ENCODE data around the gene FLT3LG.
"Not testable (repeated sequence)": the region's sequence is repeated elsewhere in the genome, so short reads cannot be mapped to it uniquely, and the experiment has no call there.

The FLT3LG gene

DNA sequence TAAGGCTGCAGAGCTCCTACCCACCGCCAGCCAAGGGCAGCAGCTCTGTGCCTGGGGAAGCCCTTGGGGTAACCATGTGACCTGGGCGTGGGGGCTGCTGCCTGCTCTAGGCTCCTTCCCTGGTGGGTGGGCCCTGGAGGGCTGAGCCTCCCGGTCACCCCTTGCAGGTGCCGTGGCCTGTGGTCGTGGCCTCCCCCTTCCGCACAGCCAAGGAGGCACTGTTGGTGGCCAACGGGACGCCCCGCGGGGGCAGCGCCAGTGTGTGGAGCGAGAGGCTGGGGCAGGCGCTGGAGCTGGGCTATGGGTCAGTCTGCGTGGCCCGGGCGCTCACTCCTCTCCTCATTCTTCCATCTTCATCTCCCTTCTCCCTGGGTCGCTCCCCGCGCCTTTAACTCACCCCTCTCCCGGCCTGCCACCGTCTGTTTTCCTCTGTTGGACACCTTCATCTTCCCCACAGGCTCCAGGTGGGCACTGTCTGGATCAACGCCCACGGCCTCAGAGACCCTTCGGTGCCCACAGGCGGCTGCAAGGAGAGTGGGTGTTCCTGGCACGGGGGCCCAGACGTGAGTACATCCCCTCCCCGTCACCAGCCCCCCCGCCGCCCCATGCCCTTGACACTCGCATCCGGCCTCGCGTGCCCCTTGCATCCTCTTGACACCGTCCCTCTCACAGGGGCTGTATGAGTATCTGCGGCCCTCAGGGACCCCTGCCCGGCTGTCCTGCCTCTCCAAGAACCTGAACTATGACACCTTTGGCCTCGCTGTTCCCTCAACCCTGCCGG lies 9.9 kb upstream of the FLT3LG start:
- no peak for DNase-seq

DNA sequence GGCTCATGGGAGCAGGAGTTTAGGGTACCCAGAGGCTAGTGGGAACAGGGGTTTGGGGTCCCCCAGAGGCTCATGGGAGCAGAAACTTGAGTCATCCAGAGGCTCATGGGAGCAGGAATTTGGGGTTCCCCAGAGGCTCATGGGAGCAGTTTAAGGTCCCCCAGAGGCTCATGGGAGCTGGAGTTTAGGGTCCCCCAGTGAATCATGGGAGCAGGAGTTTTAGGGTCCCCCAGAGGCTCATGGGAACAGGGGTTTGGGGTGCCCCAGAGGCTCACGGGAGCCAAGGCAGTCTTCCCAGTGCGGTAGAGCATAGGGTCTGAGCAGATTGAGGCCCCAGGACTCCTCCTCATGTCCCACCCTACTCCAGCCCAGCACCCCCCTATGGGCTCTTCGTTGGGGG lies 8.6 kb upstream of the FLT3LG start:
- DNase-seq: no peak

DNA sequence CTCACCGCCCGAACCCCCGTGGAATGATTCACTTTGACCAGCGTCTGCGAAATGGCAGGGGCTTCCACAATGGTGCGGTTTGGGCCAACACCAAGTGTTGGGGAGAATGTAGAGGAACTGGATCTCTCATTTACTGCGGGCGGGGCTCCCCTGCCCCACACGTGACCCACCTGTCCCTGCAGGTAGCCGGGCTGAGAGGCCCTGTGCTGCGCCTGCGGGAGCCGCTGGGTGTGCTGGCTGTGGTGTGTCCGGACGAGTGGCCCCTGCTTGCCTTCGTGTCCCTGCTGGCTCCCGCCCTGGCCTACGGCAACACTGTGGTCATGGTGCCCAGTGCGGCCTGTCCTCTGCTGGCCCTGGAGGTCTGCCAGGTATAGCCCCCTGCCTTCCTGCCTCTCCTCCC lies 5.8 kb upstream of the FLT3LG start:
- no peak for DNase-seq

DNA sequence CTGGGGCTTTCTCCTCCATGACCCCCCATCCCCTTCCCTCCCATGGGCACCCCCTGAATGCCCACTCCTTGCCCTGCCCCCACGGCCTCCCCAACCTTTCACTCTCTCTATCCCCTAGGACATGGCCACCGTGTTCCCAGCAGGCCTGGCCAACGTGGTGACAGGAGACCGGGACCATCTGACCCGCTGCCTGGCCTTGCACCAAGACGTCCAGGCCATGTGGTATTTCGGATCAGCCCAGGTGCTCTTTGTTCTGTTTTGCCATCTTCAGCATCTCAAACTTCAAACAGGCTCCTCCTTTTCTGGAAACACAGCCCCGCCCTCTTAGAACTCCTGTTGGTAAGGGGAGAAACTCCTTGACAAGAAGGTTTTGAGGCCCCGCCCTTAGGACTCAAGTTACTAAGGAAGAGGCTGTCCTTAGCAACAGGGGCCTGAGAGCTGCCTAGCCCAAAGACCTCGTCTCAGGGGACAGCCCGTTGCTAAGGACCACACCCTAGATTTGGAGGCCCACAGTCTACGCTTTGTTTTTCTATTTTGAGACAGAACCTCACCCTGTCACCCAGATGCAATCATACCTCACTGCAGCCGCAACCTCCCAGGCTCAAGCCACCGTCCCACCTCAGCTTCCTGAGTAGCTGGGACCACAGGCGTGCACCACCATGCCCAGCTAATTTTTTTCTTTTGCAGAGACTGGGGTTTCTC lies 5.1 kb upstream of the FLT3LG start:
- DNase-seq: peak; percentile 84

DNA sequence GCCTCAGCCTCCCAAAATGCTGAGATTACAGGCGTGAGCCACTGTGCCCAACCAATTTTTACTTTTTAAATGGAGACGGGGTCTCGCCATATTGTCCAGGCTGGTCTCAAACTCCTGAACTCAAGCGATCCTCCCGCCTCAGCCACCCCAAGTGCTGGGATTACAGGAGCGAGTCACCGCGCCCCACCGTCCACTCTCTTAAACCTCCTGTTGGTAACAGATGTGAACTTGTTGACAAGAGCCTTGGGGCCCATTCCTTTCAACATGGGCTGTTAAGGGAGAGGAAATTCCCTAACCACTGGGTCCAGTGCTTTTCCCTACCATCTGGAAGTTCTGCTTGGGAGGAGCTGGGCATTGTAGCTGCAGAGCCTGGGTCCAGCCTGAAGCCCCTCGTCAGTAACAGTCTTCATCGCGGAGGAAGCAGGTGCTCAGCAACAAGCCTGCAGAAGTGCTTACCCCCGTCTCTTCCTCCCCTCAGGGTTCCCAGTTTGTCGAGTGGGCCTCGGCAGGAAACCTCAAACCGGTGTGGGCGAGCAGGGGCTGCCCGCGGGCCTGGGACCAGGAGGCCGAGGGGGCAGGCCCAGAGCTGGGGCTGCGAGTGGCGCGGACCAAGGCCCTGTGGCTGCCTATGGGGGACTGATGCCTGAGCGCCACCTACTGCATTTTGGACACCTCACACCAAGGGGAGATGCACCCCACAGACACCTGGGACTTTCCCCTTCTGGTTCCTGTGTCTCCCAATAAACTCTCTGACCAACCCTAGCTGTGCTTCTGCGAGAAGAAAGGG lies 4.0 kb upstream of the FLT3LG start:
- DNase-seq: no peak

DNA sequence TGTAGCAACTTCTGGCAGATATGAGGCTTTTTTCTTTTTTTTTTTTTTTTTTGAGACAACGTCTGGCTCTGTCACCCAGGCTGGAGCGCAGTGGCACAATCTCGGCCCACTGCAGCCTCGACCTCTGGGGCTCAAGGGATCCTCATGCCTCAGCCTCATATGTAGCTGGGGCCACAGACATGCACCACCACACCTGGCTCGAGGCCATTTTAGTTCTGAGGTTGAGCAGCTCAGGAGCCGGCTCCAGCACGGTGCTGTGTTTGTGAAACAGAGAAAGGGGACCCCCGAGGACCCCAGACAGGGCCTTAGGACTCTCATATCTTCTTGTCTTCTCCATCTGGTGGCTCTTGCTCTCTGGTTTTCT lies 3.4 kb upstream of the FLT3LG start:
- no peak for DNase-seq

DNA sequence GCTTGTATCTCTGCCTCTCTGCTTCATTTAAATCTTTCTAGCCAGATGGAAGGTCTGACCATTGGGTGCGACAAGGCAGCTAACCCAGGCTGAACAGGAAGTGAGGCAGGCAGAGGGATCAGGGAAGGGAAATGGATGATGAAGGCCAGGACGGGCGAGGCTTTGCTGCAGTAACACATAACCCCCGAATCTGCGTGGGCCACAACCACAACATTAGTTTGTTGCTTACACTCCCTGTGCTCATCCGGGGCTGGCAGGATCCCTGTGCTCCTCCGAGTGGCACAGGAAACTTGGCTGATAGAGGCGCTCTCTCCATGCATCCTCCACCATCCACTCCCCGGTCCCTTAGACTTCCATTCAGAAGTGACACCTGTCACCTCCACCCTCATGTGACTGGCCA lies 1.1 kb upstream of the FLT3LG start:
- DNase-seq: no peak

DNA sequence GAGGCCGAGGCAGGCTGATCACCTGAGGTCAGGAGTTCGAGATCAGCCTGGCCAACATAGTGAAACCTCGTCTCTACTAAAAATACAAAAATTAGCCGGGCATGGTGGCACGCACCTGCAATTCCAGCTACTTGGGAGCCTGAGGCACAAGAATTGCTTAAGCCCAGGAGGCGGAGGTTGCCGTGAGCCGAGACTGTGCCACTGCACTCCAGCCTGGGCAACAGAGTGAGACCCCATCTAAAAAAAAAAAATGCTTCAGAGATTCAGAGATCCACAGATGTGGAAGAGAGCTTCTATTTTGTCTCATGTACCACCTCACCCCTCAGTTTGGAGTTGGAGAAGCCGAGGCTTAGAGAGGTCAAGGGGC lies 531 bp upstream of the FLT3LG start:
- DNase-seq: not testable (repeated sequence)

DNA sequence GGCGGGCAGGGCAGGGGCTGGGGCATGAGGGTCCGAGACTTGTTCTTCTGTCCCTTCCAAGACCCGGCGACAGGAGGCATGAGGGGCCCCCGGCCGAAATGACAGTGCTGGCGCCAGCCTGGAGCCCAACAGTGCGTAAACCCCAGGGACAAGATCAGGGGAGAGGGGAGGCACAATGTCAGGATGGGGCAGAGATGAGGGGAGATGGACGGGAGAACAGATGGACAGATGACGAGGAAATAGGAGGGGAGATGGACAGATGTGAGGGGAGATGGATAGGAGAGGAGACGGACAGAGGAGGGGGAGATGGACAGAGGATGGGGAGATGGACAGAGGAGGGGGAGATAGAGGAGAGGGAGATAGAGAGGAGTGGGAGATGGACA lies 518 bp downstream of the FLT3LG start:
- no peak for DNase-seq

DNA sequence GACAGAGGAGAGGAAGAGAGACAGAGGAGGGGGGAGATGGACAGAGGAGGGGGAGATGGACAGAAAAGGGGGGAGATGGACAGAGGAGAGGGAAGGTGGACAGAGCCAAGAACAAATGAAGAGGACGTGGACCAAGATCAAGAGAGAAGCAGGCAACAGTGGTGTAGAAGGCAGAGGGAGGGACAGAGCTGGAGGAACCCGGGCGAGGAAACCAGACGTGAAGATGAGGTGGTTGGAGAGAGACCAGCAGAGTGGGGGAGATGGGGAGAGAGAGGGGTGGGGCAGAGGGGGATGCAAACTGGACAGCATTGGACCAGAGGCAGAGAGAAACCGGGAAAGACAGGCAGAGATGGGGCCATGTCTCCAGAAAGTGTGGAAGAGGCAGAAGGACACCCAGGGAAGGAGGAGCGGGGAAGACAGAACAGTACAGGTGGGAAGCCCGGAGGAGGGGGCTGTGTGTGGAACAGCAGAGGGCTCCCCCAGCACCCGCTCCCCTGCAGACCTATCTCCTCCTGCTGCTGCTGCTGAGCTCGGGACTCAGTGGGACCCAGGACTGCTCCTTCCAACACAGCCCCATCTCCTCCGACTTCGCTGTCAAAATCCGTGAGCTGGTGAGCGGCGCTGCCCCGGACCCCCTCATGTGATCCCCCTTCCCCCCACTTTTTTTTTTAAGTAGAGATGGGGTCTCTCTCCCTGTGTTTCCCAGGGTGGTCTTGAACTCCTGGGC lies 1.3 kb downstream of the FLT3LG start:
- no peak for DNase-seq

DNA sequence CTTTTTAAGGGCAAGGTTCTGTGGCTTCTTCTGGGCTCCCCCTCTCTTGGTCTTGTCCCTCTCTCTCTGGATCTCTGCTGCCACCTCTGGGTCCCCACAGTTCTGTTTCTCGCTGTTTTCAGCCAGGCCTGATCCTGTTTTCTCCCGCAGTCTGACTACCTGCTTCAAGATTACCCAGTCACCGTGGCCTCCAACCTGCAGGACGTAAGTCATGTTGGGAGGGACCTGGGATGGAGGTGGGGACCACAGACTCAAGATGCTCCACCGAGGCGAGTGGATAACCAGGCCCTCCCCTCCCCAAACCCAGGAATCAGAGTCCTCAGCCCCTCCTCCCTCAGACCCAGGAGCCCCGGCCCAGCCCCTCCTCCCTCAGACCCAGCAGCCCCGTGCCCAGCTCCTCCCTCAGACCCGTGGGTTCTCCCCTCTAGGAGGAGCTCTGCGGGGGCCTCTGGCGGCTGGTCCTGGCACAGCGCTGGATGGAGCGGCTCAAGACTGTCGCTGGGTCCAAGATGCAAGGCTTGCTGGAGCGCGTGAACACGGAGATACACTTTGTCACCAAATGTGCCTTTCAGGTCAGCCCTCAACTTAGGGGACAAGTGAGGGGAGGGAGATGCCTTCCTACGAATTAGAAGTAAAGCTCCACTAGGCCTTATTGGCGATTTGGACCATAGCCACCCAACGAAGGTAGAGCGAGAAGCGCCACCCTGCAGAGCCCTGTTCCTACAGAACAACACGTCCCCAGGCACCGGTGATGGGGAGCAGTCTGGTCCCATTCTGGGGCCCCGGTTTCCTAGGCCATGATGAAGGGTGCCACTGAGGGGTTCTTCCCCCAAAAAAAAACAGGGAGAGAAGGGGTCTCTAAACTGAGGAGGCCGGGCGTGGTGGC lies 2.2 kb downstream of the FLT3LG start:
- DNase-seq: peak; percentile 94

DNA sequence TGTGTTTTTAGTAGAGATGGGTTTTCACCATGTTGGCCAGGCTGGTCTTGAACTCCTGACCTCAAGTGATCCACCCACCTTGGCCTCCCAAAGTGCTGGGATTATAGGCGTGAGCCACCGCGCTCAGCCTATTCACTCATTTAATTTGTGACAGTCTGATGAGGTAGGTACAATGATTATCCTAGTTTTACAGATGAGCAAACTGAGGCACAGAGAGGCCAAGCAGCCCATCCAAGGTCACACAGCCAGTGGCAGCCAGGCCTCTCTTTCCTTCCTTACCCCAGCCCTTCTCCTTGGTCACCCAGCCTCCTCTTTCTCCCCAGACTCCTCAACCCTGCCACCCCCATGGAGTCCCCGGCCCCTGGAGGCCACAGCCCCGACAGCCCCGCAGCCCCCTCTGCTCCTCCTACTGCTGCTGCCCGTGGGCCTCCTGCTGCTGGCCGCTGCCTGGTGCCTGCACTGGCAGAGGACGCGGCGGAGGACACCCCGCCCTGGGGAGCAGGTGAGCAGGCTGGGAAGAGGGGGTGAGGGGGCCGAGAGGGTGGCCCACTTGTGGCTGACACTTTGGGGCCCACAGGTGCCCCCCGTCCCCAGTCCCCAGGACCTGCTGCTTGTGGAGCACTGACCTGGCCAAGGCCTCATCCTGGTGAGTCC lies 6.1 kb downstream of the FLT3LG start:
- DNase-seq: no peak

DNA sequence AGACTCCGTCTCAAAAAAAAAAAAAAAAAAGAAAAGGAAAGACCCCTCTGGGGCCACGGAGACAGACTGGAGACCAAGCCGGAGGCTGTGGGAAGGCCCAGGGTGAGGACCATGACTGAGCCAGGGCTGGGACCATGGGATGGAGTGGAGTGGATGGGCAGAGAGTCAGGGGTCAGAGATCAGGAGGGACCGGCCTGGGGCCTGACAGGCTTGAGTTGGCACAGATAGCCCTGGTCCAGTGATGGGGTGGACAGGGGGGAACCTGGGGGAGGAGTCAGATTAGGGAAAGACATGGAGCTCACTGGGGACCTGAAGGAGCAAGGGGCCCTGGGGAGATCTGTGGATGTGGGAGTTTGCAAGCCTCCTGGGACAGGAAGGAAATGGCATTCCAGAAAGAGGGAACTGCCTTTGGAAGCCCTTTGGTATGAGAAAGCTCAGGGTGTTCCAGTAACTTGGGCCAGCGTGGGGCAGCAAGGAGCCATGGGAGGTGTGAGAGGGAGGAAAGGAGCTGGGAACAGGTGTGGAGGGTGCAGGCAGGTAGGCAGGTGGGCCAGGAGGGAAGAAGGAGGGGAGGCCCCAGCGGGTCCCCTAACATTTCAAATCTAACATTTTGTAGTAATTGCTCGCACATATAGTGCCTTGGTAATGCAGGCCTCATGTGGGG lies 7.1 kb downstream of the FLT3LG start:
- no peak for DNase-seq

DNA sequence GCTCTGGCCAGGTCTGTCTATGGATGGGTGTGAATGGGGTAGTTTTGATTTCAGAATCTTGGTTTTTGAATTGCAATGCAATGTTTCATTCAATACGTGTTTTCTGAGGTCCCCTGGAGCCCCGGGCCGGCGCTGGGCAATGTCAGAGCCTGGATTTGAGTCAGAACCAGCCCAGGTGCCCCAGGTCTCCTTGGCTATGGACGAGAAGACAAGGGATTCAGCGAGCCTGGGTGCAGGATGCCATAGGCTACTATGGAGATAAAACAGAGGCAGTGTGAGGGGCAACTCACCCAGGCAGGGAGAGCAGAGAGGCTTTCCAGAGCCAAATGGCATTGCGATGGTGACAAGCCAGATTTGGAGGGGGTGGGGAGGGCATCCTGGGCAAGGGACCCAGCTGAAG lies 12.2 kb downstream of the FLT3LG start:
- DNase-seq: no peak

DNA sequence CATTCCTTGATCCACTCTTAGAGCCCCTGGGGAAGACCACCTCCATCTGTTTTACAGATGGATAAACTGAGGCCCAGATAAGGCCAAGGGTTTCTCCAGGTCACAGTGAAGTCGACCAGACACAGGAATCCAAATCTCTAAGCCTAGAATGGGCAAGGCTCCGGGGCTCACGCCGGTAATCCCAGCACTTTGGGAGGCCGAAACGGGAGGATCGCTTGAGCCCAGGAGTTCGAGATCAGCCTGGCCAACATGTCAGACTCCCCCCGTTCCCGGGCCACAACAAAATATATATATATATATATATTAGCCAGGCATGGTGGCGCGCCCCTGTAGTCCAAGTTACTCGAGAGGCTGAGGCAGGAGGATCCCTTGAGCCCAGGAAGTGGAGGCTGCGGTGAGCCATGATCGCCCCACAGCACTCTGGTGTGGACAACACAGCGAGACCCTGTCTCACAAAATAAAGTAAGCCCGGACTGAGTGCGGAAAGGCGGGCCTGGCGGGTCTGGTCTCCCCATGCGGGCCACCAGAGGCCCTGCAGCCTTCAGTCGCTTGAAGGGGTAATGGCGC lies 12.8 kb downstream of the FLT3LG start:
- DNase-seq: no peak

DNA sequence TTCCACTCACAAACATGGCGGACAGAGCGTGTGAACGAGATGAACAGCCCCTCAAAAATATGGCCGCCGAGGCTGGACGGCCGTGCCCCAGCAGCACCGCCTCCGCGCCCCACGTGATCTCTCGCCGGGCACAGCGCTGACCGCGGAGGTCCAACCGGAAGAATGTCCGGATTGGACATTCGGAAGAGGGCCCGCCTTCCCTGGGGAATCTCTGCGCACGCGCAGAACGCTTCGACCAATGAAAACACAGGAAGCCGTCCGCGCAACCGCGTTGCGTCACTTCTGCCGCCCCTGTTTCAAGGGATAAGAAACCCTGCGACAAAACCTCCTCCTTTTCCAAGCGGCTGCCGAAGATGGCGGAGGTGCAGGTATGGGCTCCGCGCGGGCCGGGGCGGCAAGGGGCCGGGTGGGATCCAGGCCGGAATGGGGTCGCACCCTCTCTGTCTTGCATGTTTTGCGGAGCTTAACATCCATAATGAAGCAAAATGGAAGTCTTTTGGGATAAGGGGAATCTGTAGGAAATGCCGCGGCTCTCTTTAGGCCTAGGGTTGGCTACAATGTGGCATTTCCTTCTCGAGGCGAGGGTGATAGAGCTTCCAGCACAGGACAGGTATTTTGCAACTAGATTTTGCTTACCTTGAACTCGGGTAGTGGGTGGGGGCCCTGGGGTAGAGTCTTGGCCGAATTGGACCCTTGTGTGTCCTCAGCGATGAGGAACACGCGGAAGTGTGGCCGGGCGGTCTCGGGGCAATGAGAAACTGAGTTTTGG lies 13.4 kb downstream of the FLT3LG start, which contains the start of gene RPL13A:
TSS of gene RPL13A (plus strand) at position 332 of the 769 bp plus-strand sequence. CDS start at position 354, 22 bp downstream.
- DNase-seq: peak; percentile 100

DNA sequence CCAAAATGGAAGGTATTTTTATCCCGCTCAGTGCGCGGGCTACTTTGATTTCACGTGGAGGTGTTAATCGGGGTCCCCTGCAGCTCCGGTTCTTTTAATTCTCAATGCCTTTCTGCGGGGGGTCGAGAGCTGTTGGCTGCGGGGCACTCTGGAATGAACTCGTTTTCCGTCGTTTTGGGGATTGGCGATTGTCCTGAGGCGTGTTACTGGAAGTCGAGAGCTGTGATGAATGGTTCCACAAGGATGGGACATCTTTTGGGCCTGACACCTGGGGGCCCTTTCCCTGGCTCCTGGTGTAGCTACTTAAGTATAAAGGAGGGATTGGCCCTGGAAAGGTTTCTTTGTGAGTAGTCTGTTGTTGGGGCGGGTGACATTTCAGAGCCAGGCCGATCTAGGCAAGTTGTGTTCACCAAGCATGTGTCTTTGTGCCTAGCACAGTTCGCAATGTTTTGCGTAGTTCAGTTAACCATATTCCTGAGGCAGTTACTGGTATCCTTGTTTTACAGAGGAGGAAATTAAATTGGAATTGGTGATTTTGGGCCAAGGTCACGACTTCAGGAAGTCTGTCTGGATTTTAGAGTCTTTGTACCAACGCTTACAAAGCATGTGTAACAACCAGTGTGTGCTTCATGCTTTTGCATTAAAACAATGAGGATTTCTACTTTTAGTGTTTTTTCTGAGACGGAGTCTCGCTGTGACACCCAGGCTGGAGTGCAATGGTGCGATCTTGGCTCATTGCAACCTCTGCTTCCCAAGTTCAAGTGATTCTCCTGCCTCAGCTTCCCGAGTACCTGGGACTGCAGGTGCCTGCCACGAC lies 14.2 kb downstream of the FLT3LG start:
- no peak for DNase-seq

DNA sequence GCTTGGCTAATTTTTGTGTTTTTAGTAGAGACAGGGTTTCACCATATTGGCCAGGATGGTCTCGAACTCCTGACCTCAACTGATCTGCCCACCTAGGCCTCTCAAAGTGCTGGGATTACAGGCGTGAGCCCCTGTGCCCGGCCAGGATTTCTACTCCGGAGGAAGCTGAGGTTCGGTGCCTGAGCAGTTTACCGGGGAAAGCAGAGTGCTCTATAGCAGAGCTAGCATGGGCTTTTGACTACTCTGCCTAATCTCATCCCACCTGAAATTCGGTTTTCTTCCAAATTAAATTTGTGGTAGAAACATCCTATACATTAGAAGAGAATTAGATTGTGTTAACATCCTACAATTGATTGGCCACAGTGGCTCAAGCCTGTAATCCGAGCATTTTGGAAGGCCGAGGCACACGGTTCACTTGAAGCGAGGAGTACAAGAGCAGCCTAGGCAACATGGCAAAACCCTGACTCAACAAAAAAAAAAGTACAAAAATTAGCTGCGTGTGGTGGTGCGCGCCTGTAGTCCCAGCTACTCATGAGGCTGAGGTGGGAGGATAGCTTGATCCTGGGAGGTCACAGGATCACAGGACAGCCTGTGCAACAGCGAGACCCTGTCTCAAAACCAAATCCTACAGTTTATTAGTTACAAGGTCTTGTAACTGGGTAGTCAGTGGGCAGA lies 15.0 kb downstream of the FLT3LG start:
- DNase-seq: no peak

Data from islet precursor cell (in vitro differentiated cells).